Activated T-cell treated with anti-CD3 and anti-CD28 coated beads for 4 hours (primary cell): ENCODE data around the gene NLK.
"Not testable (repeated sequence)": the region's sequence is repeated elsewhere in the genome, so short reads cannot be mapped to it uniquely, and the experiment has no call there.

Experiments
- DNase-seq: peaks from one replicate; pipeline ENCODE4 v3.0.0-alpha.2; 2020

Gene NLK

GRCh38 chr17:28204751-28205150 is 162.3 kb downstream of the NLK start:
- DNase-seq = no peak

GRCh38 chr17:28206292-28206691 is 163.8 kb downstream of the NLK start:
- DNase-seq = no peak

GRCh38 chr17:28211811-28212210 is 169.3 kb downstream of the NLK start:
- DNase-seq = no peak

- not testable (repeated sequence) for DNase-seq
These were observed 171.1 kb downstream of the NLK start for GRCh38 chr17:28213578-28213977.

- DNase-seq = no peak
These were observed 173.6 kb downstream of the NLK start for GRCh38 chr17:28216052-28216451.

GRCh38 chr17:28216528-28216927 is 174.1 kb downstream of the NLK start:
- DNase-seq = no peak

GRCh38 chr17:28219771-28220170 is 177.3 kb downstream of the NLK start:
- no peak for DNase-seq

GRCh38 chr17:28221751-28222414 is 179.4 kb downstream of the NLK start:
- no peak for DNase-seq

GRCh38 chr17:28225271-28225670 is 182.8 kb downstream of the NLK start:
- no peak for DNase-seq

GRCh38 chr17:28225867-28226266 is 183.4 kb downstream of the NLK start:
- no peak for DNase-seq

- no peak for DNase-seq
These were observed 184.3 kb downstream of the NLK start for GRCh38 chr17:28226563-28227315.

- DNase-seq = no peak
These were observed 185.0 kb downstream of the NLK start for GRCh38 chr17:28227316-28228108.

GRCh38 chr17:28228109-28228840 is 185.8 kb downstream of the NLK start:
- no peak for DNase-seq

GRCh38 chr17:28228986-28229729 is 186.7 kb downstream of the NLK start:
- DNase-seq = no peak

GRCh38 chr17:28230011-28230410 is 187.5 kb downstream of the NLK start:
- no peak for DNase-seq

GRCh38 chr17:28230607-28231006 is 188.1 kb downstream of the NLK start:
- DNase-seq = not testable (repeated sequence)

- DNase-seq = not testable (repeated sequence)
These were observed 189.1 kb downstream of the NLK start for GRCh38 chr17:28231624-28232023.

GRCh38 chr17:28232966-28233870 is 190.7 kb downstream of the NLK start:
- not testable (repeated sequence) for DNase-seq

GRCh38 chr17:28233872-28234856 is 191.7 kb downstream of the NLK start:
- not testable (repeated sequence) for DNase-seq
